ENCODE measurements around the gene RABAC1.

The RABAC1 gene

GRCh38 chr19:41925208-41926003 lies 33.7 kb downstream of the RABAC1 start:
- no peak for DNase-seq
- TF ChIP-seq POLR2A (IDR thresholded peaks at IDR 0.05; ENCODE audit: low read length): no peak
- no peak for TF ChIP-seq GATA1 (IDR thresholded peaks at IDR 0.05; ENCODE audit: low read depth, low read length)

- no peak for DNase-seq
- TF ChIP-seq GATA1 (IDR thresholded peaks at IDR 0.05; ENCODE audit: low read depth, low read length) (no peak), POLR2A (IDR thresholded peaks at IDR 0.05; ENCODE audit: low read length) (no peak)
Measured at GRCh38 chr19:41924151-41925145, 34.7 kb downstream of the RABAC1 start.

- TF ChIP-seq POLR2A (IDR thresholded peaks at IDR 0.05; ENCODE audit: low read length) (no peak), GATA1 (IDR thresholded peaks at IDR 0.05; ENCODE audit: low read depth, low read length) (no peak)
- no peak for DNase-seq
Measured at GRCh38 chr19:41923045-41923788, 35.9 kb downstream of the RABAC1 start.

- no peak for DNase-seq
- no peak for TF ChIP-seq POLR2A (IDR thresholded peaks at IDR 0.05; ENCODE audit: low read length)
- no peak for TF ChIP-seq GATA1 (IDR thresholded peaks at IDR 0.05; ENCODE audit: low read depth, low read length)
Measured at GRCh38 chr19:41922585-41922984, 36.5 kb downstream of the RABAC1 start.

- TF ChIP-seq POLR2A (IDR thresholded peaks at IDR 0.05; ENCODE audit: low read length): no peak
- TF ChIP-seq GATA1 (IDR thresholded peaks at IDR 0.05; ENCODE audit: low read depth, low read length): no peak
- DNase-seq: no peak
Measured at GRCh38 chr19:41921577-41922576, 37.2 kb downstream of the RABAC1 start.

DNA sequence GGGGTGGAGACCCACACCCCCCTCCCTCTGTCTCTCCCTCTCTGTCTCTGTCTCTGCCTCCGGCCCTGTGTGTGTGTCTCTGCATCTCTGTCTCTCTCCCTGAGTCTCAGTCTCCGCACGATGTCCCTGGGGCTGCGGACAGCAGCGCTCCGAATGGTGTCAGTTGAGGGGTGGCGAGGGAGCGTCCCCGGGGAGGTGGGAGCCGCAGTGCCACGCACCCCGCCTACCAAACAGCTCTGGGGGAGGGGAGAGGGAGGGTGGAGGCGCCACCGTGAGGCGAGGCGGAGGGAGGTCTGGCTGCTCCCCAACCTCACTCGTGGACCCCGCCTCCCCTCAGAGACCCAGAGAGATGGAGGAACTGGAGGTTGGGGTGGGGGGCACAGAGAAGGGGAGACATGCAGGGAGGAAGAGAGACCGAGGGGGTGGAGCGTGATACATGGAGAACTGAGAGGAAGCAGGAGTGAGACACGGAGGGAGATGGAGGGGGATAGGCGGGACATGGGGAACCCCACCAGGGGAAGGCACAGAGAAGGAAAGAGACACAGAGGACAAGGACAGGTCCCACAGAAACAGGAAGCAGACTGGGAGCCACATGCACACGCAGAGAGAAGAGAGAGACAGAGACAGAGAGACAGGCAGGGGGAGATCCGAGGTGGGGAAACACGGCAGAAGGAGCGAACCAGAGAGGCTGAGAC lies 38.1 kb downstream of the RABAC1 start:
- TF ChIP-seq GATA1 (IDR thresholded peaks at IDR 0.05; ENCODE audit: low read depth, low read length): no peak
- TF ChIP-seq POLR2A (IDR thresholded peaks at IDR 0.05; ENCODE audit: low read length): no peak
- no peak for DNase-seq

- TF ChIP-seq GATA1 (IDR thresholded peaks at IDR 0.05; ENCODE audit: low read depth, low read length) (no peak), POLR2A (IDR thresholded peaks at IDR 0.05; ENCODE audit: low read length) (no peak)
Measured at GRCh38 chr19:41919948-41920712, 39.0 kb downstream of the RABAC1 start.

GRCh38 chr19:41918653-41919244 lies 40.4 kb downstream of the RABAC1 start:
- TF ChIP-seq GATA1 (IDR thresholded peaks at IDR 0.05; ENCODE audit: low read depth, low read length) (no peak), POLR2A (IDR thresholded peaks at IDR 0.05; ENCODE audit: low read length) (no peak)
- DNase-seq: no peak

More at GRCh38 chr19:41919948-41920712, 39.0 kb downstream of the RABAC1 start:
- DNase-seq: no peak

GRCh38 chr19:41918095-41918494 lies 41.0 kb downstream of the RABAC1 start:
- TF ChIP-seq GATA1 (IDR thresholded peaks at IDR 0.05; ENCODE audit: low read depth, low read length) (no peak), POLR2A (IDR thresholded peaks at IDR 0.05; ENCODE audit: low read length) (no peak)
- DNase-seq: no peak

- TF ChIP-seq GATA1 (IDR thresholded peaks at IDR 0.05; ENCODE audit: low read depth, low read length) (no peak), POLR2A (IDR thresholded peaks at IDR 0.05; ENCODE audit: low read length) (no peak)
- no peak for DNase-seq
Measured at GRCh38 chr19:41917676-41918075, 41.4 kb downstream of the RABAC1 start.

Measured in erythroblast (primary cell).